Hepatocyte (in vitro differentiated cells): ENCODE data around the gene LITAFD. TPM values are rescaled to one million over a fixed set of nuclear protein-coding genes. Genes with fewer than 3 reads are reported as not detected.
"Not testable (repeated sequence)": the region's sequence is repeated elsewhere in the genome, so short reads cannot be mapped to it uniquely, and the experiment has no call there.

ENCODE experiments used
- DNase-seq: peaks from one replicate; pipeline ENCODE4 v3.0.0-alpha.2; 2016; ENCODE audit warnings: low spot score
- H2AFZ ChIP-seq: fragments of 200-600 bp; sonication (generic); 2 replicates; pipeline ENCODE4 v1.6.0; 2016; ENCODE audit warnings: antibody characterized with exemption, mild to moderate bottlenecking
- H3K27ac ChIP-seq: fragments of 200-600 bp; sonication (generic); 2 replicates; pipeline ENCODE4 v1.5.1; 2016; ENCODE audit warnings: mild to moderate bottlenecking
- H3K27me3 ChIP-seq: fragments of 200-600 bp; sonication (generic); 2 replicates; pipeline ENCODE4 v1.6.1; 2016
- H3K36me3 ChIP-seq: fragments of 200-600 bp; sonication (generic); replicated peaks from 2 replicates; pipeline ENCODE4 v1.5.1; 2016; ENCODE audit warnings: low read depth; ENCODE audit not compliant: insufficient read depth
- H3K4me1 ChIP-seq: fragments of 200-600 bp; sonication (generic); 2 replicates; pipeline ENCODE4 v1.5.1; 2016; ENCODE audit warnings: mild to moderate bottlenecking, moderate library complexity; ENCODE audit not compliant: insufficient read depth
- H3K4me2 ChIP-seq: fragments of 200-600 bp; sonication (generic); 2 replicates; pipeline ENCODE4 v1.6.0; 2016
- H3K4me3 ChIP-seq: fragments of 200-600 bp; sonication (generic); 2 replicates; pipeline ENCODE4 v1.5.1; 2016; ENCODE audit warnings: mild to moderate bottlenecking
- H3K79me2 ChIP-seq: fragments of 200-600 bp; sonication (generic); 2 replicates; pipeline ENCODE4 v1.6.0; 2017; ENCODE audit warnings: mild to moderate bottlenecking
- H3K9me2 ChIP-seq: fragments of 200-600 bp; sonication (generic); replicated peaks from 2 replicates; pipeline ENCODE4 v1.6.0; 2017; ENCODE audit warnings: mild to moderate bottlenecking; ENCODE audit not compliant: insufficient read depth
- H3K9me3 ChIP-seq: fragments of 200-600 bp; sonication (generic); 2 replicates; pipeline ENCODE4 v1.5.1; 2016; ENCODE audit warnings: low read depth, mild to moderate bottlenecking
- H4K20me1 ChIP-seq: fragments of 200-600 bp; sonication (generic); 2 replicates; pipeline ENCODE4 v1.6.0; 2016; ENCODE audit warnings: mild to moderate bottlenecking; ENCODE audit not compliant: insufficient read depth, poor library complexity, severe bottlenecking
- CTCF ChIP-seq: fragments of 200-600 bp; sonication (generic); IDR thresholded peaks from 2 replicates; pipeline ENCODE4 v1.5.1; 2016; ENCODE audit warnings: antibody characterized with exemption, mild to moderate bottlenecking; ENCODE audit not compliant: poor library complexity
- EZH2 ChIP-seq: fragments of 200-600 bp; sonication (generic); IDR thresholded peaks from 2 replicates; pipeline ENCODE4 v1.6.1; 2016; ENCODE audit warnings: antibody characterized with exemption, mild to moderate bottlenecking, borderline replicate concordance
- EZH2phosphoT487 ChIP-seq: fragments of 200-600 bp; sonication (generic); IDR thresholded peaks from one replicate; pipeline ENCODE4 v1.6.1; 2018; ENCODE audit warnings: antibody characterized with exemption, mild to moderate bottlenecking, low read depth, moderate library complexity; ENCODE audit not compliant: unreplicated experiment, severe bottlenecking
- WGBS: methylation state at CpG from one replicate; pipeline ENCODE4 v1.1.6; 2016; ENCODE audit warnings: low lambda C conversion rate; ENCODE audit errors: missing lambda C conversion rate; 5-methylcytosine and 5-hydroxymethylcytosine counted together
- polyA plus RNA-seq: library from polyadenylated mRNA; unstranded; fragments of >200 nt; fragmentation: Nextera tagmentation; extraction: Ambion mirVana; gene quantifications from 2 replicates; pipeline ENCODE4 v1.2.1, GENCODE V29; 2016
- total RNA-seq: library from RNA; depleted of rRNA; stranded (reverse); fragments of >200 nt; gene quantifications from 2 replicates; pipeline ENCODE4 v1.2.3, GENCODE V29; 2014

Gene LITAFD
- total and polyA plus RNA-seq, 2 experiments from 2014 or later, result not detected

- 95% methylated on average over 3 of the region's 3 CpGs for WGBS
- H3K27me3 ChIP-seq, result no peaks in the 10 kb centered on the region
- H3K36me3 ChIP-seq, result no peaks in the 10 kb centered on the region
- H3K79me2 ChIP-seq, result peaks cover 44% of the 10 kb centered on the region
- H2AFZ ChIP-seq, result no peak overlapping the region
- H3K4me1 ChIP-seq, result peaks cover 15% of the 10 kb centered on the region
- H3K4me2 ChIP-seq, result no peak overlapping the region
- TF ChIP-seq EZH2phosphoT487, result no peak
- TF ChIP-seq CTCF, result no peak
- no peak for TF ChIP-seq EZH2
- H4K20me1 ChIP-seq, result peaks cover 20% of the 10 kb centered on the region
- no peaks in the 10 kb centered on the region for H3K9me2 ChIP-seq
- no peak overlapping the region for H3K27ac ChIP-seq
- no peak for DNase-seq
- H3K4me3 ChIP-seq, result no peak overlapping the region
- H3K9me3 ChIP-seq, result no peaks in the 10 kb centered on the region
These were observed 31.9 kb downstream of the LITAFD start for GRCh38 chr16:8914098-8914497.

DNA sequence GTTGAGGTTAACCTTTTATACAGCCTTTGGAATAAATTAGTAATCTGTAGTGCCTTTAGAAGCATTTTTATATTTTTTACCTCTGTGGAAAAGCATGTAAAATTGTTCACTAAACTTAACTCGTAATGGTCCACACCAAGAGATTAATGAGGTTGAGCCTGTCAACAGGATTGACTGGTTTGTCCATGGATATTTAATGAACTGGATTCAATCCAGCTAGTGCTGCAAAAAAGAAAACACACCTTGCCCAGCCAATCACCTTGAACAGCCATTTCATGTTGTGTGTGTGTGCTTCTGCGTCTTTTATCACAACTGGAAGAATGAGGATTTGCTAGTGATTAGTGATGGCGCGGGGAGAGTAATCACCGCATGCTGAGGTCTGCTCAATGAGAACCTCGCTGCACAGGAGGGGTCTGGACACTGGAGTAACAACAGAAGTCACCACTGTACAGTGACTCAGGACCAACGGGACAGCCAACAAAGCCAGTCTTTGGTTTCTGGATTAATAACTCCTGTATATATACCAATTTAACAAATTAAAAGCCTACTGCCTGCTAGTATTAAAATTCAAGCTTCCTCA is 33.7 kb downstream of the LITAFD start:
- Histone ChIP-seq H2AFZ (no peak overlapping the region), H3K4me3 (no peak overlapping the region), H3K79me2 (peaks cover 49% of the 10 kb centered on the region), H3K27ac (no peak overlapping the region), H3K36me3 (peaks cover 6% of the 10 kb centered on the region), H3K4me2 (no peak overlapping the region), H3K27me3 (no peaks in the 10 kb centered on the region), H3K4me1 (peaks cover 11% of the 10 kb centered on the region), H3K9me2 (no peaks in the 10 kb centered on the region), H3K9me3 (no peaks in the 10 kb centered on the region), H4K20me1 (peaks cover 13% of the 10 kb centered on the region)
- TF ChIP-seq EZH2phosphoT487, result no peak
- no peak for TF ChIP-seq CTCF
- no peak for TF ChIP-seq EZH2
- no peak for DNase-seq
- 95% methylated on average over 7 of the region's 7 CpGs for WGBS

GRCh38 chr16:8916541-8917225 is 34.5 kb downstream of the LITAFD start:
- Histone ChIP-seq H3K4me2 (no peak overlapping the region), H3K4me3 (no peak overlapping the region), H3K4me1 (peaks cover 4% of the 10 kb centered on the region), H3K9me3 (no peaks in the 10 kb centered on the region), H3K79me2 (peaks cover 57% of the 10 kb centered on the region), H3K27ac (no peak overlapping the region), H3K9me2 (no peaks in the 10 kb centered on the region), H3K27me3 (no peaks in the 10 kb centered on the region), H4K20me1 (peaks cover 6% of the 10 kb centered on the region), H3K36me3 (peaks cover 6% of the 10 kb centered on the region), H2AFZ (no peak overlapping the region)
- no peak for TF ChIP-seq EZH2phosphoT487
- no peak for TF ChIP-seq EZH2
- TF ChIP-seq CTCF, result no peak
- no peak for DNase-seq
- 95% methylated on average over 5 of the region's 5 CpGs for WGBS

- WGBS, result 96% methylated on average over 10 of the region's 10 CpGs
- not testable (repeated sequence) for H3K27ac ChIP-seq, H2AFZ ChIP-seq, H3K9me3 ChIP-seq, H3K36me3 ChIP-seq, H3K4me1 ChIP-seq, H3K4me3 ChIP-seq, H4K20me1 ChIP-seq, H3K4me2 ChIP-seq, H3K9me2 ChIP-seq, DNase-seq, H3K27me3 ChIP-seq
- peaks cover 63% of the 10 kb centered on the region for H3K79me2 ChIP-seq
These were observed 35.2 kb downstream of the LITAFD start for GRCh38 chr16:8917336-8917735.
